Bronchial epithelial cell (primary cell): ENCODE data around the gene C3orf18. TPM values are rescaled to one million over a fixed set of nuclear protein-coding genes. Genes with fewer than 3 reads are reported as not detected.

Experiments
- DNase-seq: peaks from one replicate; pipeline ENCODE4 v3.0.0-alpha.2; 2010; ENCODE audit warnings: low read depth
- FAIRE-seq: peaks from 2 replicates; lab custom pipeline; 2011; peaks lifted over from hg19 to GRCh38; lab: Jason Lieb, UNC
- H3K27me3 ChIP-seq: 2 replicates; pipeline ENCODE4 v1.5.1; 2011; ENCODE audit warnings: low read length; ENCODE audit not compliant: control insufficient read depth, insufficient read depth
- H3K36me3 ChIP-seq: 2 replicates; pipeline ENCODE4 v1.5.1; 2011; ENCODE audit warnings: low read length; ENCODE audit not compliant: control insufficient read depth, insufficient read depth
- H3K4me3 ChIP-seq: 2 replicates; pipeline ENCODE4 v1.5.1; 2011; ENCODE audit warnings: mild to moderate bottlenecking, low read depth, low read length, control low read depth
- total RNA-seq: library from RNA; depleted of rRNA; stranded (reverse); fragments of >200 nt; gene quantifications from 2 replicates; pipeline ENCODE4 v1.2.1, GENCODE V29; 2014
- TF ChIP-seq, protein P1 (sequence below): IDR thresholded peaks from 2 replicates; pipeline ENCODE4 v1.5.1; 2011; ENCODE audit warnings: mild to moderate bottlenecking, moderate library complexity, low read length, control low read depth, inconsistent platforms; ENCODE audit not compliant: insufficient read depth, severe bottlenecking

The C3orf18 gene
- total RNA-seq, 1 donor from 2014 or later, result 3.2 TPM

DNA sequence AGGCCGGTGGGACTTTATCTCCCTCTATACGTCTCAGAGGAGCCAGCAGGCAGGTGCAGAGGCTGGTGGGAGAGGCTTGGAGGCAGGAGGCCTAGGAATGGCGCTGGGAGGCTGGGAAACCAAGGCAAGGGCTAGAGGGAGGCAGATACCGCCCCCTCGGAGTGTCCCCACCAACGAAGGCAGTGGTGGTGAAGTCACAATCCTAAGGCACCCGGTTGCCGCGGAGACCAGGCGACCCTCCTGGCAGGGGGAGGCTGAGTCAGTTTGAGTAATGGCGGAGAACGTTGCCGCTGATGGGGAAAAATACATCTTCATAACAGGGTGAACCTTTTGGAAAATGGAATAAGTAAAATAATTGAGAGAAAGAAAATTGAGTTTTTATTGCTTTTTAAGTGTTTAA lies 34.2 kb downstream of the C3orf18 start:
- no peak overlapping the region for H3K4me3 ChIP-seq
- TF ChIP-seq, protein P1, sequence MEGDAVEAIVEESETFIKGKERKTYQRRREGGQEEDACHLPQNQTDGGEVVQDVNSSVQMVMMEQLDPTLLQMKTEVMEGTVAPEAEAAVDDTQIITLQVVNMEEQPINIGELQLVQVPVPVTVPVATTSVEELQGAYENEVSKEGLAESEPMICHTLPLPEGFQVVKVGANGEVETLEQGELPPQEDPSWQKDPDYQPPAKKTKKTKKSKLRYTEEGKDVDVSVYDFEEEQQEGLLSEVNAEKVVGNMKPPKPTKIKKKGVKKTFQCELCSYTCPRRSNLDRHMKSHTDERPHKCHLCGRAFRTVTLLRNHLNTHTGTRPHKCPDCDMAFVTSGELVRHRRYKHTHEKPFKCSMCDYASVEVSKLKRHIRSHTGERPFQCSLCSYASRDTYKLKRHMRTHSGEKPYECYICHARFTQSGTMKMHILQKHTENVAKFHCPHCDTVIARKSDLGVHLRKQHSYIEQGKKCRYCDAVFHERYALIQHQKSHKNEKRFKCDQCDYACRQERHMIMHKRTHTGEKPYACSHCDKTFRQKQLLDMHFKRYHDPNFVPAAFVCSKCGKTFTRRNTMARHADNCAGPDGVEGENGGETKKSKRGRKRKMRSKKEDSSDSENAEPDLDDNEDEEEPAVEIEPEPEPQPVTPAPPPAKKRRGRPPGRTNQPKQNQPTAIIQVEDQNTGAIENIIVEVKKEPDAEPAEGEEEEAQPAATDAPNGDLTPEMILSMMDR, result no peak
- FAIRE-seq, result no peak
- DNase-seq, result no peak
- H3K27me3 ChIP-seq, result peaks cover 20% of the 10 kb centered on the region
- H3K36me3 ChIP-seq, result no peaks in the 10 kb centered on the region

DNA sequence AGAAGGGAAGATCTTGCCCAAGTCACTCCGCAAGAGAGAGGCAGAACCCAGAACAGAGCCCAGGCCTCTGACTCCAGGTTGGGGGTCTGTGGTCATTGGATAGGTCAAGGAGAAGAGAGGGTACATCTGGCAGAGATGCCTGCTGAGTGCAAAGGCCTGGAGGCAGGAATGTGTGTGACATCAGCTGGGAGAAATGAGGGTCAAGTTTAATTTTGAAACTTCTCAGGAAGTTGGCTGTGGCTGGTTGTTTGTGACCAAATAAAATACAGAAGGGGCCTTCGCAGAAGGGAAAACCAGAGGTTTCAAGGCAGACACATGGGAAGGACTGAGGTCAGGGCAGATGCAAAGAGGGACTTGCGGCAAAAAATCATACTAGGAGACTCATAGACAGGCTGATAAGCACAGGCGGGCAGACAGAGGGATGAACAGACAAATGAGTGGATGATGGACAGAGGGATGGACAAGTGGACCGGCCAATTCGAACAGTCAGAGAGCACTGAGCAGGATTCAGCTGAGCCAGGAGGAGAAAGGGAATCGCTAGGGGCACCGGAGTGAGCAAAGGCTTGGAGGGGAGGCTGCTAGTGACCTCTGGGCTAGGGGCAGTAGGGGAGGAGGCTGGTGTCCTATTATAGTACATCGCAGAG lies 35.4 kb downstream of the C3orf18 start:
- Histone ChIP-seq H3K27me3 (peaks cover 15% of the 10 kb centered on the region), H3K36me3 (no peaks in the 10 kb centered on the region), H3K4me3 (no peak overlapping the region)
- DNase-seq, result no peak
- TF ChIP-seq, protein P1, result no peak
- no peak for FAIRE-seq

DNA sequence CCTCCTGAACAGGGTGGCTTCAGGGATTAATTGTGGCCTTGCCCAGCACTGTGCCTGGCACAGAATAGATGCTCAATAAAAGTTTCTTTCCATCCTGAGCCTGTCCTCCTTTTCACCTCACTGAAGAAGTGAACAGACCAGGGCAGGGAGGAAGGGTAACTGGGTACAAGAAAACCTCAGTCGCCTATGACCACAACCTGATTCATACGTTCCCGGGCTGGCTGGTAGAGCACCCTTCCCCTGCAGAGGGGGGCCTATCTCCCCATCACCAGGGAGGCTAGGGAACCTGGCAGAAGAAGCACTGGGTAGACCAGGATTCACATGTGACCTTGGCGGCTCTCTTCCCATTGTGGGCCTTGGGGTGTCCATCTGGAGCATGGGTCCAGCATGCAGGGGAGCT lies 36.3 kb downstream of the C3orf18 start:
- FAIRE-seq (no peak), DNase-seq (no peak)
- Histone ChIP-seq H3K36me3 (no peaks in the 10 kb centered on the region), H3K4me3 (no peak overlapping the region), H3K27me3 (peaks cover 15% of the 10 kb centered on the region)
- TF ChIP-seq, protein P1, result no peak

DNA sequence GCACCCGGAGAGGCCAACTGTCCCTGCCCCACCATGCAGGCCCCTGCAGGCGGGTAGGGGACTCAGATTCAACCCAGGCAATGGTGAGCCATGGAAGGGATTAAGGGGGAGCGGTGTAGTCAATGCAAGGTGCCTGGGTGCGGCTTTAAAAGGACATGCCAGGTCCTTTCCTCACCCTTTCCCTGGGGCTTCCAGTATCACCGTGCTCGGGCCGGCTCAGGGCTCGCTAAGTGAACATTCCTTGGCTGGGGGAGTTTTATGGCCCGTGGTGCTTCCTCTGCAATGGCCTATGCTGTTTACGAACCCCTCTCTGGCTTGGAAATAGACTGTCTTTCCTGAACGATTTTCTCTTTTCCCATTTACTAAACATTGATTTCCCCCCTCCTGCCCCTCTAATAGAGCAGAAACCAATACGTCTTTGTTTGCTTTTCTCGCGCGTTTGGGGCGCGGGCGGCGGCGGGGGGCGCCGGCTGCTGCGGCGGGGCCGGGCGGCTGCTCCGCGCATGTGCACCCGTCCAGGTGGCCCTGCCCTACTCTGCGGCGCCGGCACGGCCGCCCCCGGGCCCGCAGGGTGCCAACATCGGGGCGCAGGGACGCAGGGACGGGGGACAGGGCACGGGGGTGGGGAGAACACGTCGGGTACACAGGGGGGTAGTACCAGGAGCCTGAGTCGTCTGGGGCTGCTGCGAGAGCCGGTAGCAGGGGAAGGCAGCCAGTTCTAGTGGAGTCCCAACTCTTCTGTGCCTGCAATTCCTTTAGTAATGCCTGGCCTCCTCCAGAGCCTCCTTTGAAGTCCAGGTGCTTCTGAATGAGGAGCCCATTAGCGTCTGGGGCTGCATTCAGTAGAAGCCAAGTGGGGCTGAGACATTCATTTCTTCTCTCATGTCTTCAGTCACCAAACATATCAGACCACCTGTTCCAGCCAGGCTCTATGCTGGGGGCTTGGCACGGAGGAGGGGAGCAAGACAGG lies 37.3 kb downstream of the C3orf18 start:
- Histone ChIP-seq H3K4me3 (no peak overlapping the region), H3K27me3 (peaks cover 15% of the 10 kb centered on the region), H3K36me3 (no peaks in the 10 kb centered on the region)
- TF ChIP-seq, protein P1, result no peak
- DNase-seq (no peak), FAIRE-seq (no peak)

DNA sequence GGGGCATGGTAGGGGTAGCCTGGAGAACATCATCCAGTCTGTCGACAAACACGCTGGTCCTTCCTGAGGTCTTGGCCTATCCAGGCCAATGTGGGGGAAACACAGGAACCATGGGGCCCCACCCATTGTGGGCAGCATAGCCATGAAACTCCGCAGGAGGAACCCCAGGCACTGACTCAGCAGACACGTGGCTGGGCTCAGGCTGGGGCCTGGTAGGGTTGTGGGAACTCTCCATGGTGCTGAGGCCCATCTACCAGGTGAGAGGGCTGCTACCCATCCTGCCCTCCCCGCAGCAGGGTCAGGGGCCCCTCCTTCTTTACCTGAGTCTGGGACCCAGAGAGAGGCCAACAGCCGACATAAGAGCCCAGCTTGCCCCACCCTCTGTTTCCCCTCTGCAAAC lies 41.6 kb downstream of the C3orf18 start:
- DNase-seq, result peak; percentile 59
- no peak for FAIRE-seq
- TF ChIP-seq, protein P1, result no peak
- peaks cover 16% of the 10 kb centered on the region for H3K27me3 ChIP-seq
- H3K4me3 ChIP-seq, result no peak overlapping the region
- H3K36me3 ChIP-seq, result no peaks in the 10 kb centered on the region
